IMR-90 (cell line): ENCODE data around the gene RAB11FIP3. TPM values are rescaled to one million over a fixed set of nuclear protein-coding genes. Genes with fewer than 3 reads are reported as not detected.

ENCODE experiments used
- ATAC-seq: fragments of 200-7000 bp; cut with Tn5 transposase; 2 replicates; pipeline ENCODE4 v1.9.1; 2020; ENCODE audit warnings: low read depth, mild to moderate bottlenecking, moderate library complexity
- BruUV-seq: library from RNA; stranded (reverse); fragments of 400-500 nt; replicated peaks from 2 replicates; lab custom pipeline; 2021; lab: Mats Ljungman, UMichigan
- CTCF ChIA-PET: fragments of 300-600 bp; formaldehyde crosslinking; extraction: SDS; loops from one replicate; lab custom pipeline; 2021; ENCODE audit warnings: antibody characterized with exemption; lab: Yijun Ruan, JAX
- POLR2A ChIA-PET: fragments of 300-600 bp; sonication (Branson Sonifier 250); formaldehyde crosslinking; loops from one replicate; lab custom pipeline; 2022; ENCODE audit warnings: antibody characterized with exemption; ENCODE audit not compliant: unreplicated experiment; lab: Charles Lee
- DNase-seq: peaks from one replicate; pipeline ENCODE4 v3.0.0; 2013
- H2AFZ ChIP-seq: replicated peaks from 2 replicates; pipeline ENCODE3; 2013; ENCODE audit warnings: low read length, mild to moderate bottlenecking; ENCODE audit not compliant: poor library complexity
- H2AK5ac ChIP-seq: 2 replicates; pipeline ENCODE4 v1.6.1; 2013; ENCODE audit warnings: low read depth, low read length, inconsistent platforms
- H2AK9ac ChIP-seq: replicated peaks from 2 replicates; pipeline ENCODE3; 2013; ENCODE audit warnings: mild to moderate bottlenecking, low read depth, low read length, moderate library complexity; ENCODE audit not compliant: poor library complexity
- H2BK120ac ChIP-seq: 2 replicates; pipeline ENCODE4 v1.6.1; 2013; ENCODE audit warnings: low read depth, low read length, inconsistent platforms
- H2BK15ac ChIP-seq: 3 replicates; pipeline ENCODE4 v1.6.1; 2013; ENCODE audit warnings: low read depth, low read length, inconsistent platforms
- H2BK20ac ChIP-seq: 2 replicates; pipeline ENCODE4 v1.6.1; 2013; ENCODE audit warnings: low read depth, mild to moderate bottlenecking, inconsistent platforms, low read length, moderate library complexity
- H2BK5ac ChIP-seq: 2 replicates; pipeline ENCODE4 v1.6.1; 2013; ENCODE audit warnings: mild to moderate bottlenecking, low read depth, low read length, inconsistent platforms; ENCODE audit not compliant: poor library complexity, severe bottlenecking
- H3K14ac ChIP-seq: replicated peaks from 2 replicates; pipeline ENCODE4 v1.6.1; 2013; ENCODE audit warnings: low read depth, low read length, inconsistent platforms
- H3K18ac ChIP-seq: 2 replicates; pipeline ENCODE4 v1.6.1; 2013; ENCODE audit warnings: low read depth, low read length, control low read depth
- H3K23ac ChIP-seq: 2 replicates; pipeline ENCODE4 v1.6.1; 2013; ENCODE audit warnings: low read depth, low read length, inconsistent platforms
- H3K27ac ChIP-seq: 2 replicates; pipeline ENCODE4 v1.5.1; 2013; ENCODE audit warnings: mild to moderate bottlenecking, control low read depth, low read length; ENCODE audit not compliant: insufficient read depth
- H3K27me3 ChIP-seq: 2 replicates; pipeline ENCODE4 v1.6.1; 2013; ENCODE audit warnings: low read length; ENCODE audit not compliant: control insufficient read depth, insufficient read depth
- H3K36me3 ChIP-seq: 2 replicates; pipeline ENCODE4 v1.6.1; 2013; ENCODE audit warnings: low read length, mixed read lengths; ENCODE audit not compliant: control insufficient read depth, insufficient read depth
- H3K4ac ChIP-seq: 2 replicates; pipeline ENCODE4 v1.6.1; 2013; ENCODE audit warnings: low read depth, low read length, inconsistent platforms
- H3K4me1 ChIP-seq: 2 replicates; pipeline ENCODE4 v1.6.1; 2013; ENCODE audit warnings: low read length, mixed read lengths; ENCODE audit not compliant: control insufficient read depth, insufficient read depth
- H3K4me2 ChIP-seq: 2 replicates; pipeline ENCODE4 v1.6.1; 2013; ENCODE audit warnings: low read depth, mild to moderate bottlenecking, control low read depth, low read length, moderate library complexity
- H3K4me3 ChIP-seq: 2 replicates; pipeline ENCODE4 v1.5.1; 2013; ENCODE audit warnings: low read depth, mild to moderate bottlenecking, control low read depth, low read length, moderate library complexity; ENCODE audit not compliant: insufficient read depth
- H3K56ac ChIP-seq: 2 replicates; pipeline ENCODE4 v1.6.1; 2013; ENCODE audit warnings: low read length, inconsistent platforms; ENCODE audit not compliant: insufficient read depth; ENCODE audit errors: extremely low read depth
- H3K79me1 ChIP-seq, 2 experiments: 2 replicates each; pipeline ENCODE4 v1.6.1; 2013; ENCODE audit warnings: low read length in 2 of 2, inconsistent platforms in 1 of 2, low read depth in 1 of 2
- H3K9ac ChIP-seq: 2 replicates; pipeline ENCODE4 v1.6.1; 2013; ENCODE audit warnings: low read depth, low read length, control low read depth
- H3K9me1 ChIP-seq: 2 replicates; pipeline ENCODE4 v1.6.1; 2013; ENCODE audit warnings: low read length, inconsistent platforms; ENCODE audit not compliant: insufficient read depth
- H3K9me3 ChIP-seq: 2 replicates; pipeline ENCODE4 v1.6.1; 2013; ENCODE audit warnings: low read length; ENCODE audit not compliant: control insufficient read depth, insufficient read depth
- H4K20me1 ChIP-seq: 2 replicates; pipeline ENCODE4 v1.6.1; 2013; ENCODE audit warnings: low read length, inconsistent platforms; ENCODE audit not compliant: insufficient read depth
- H4K5ac ChIP-seq: 2 replicates; pipeline ENCODE4 v1.6.1; 2013; ENCODE audit warnings: mild to moderate bottlenecking, low read depth, low read length, control low read depth
- H4K8ac ChIP-seq, 2 experiments: 2 replicates each; pipeline ENCODE4 v1.6.1; 2013; ENCODE audit warnings: low read depth in 2 of 2, low read length in 2 of 2, control low read depth in 1 of 2, inconsistent platforms in 1 of 2
- H4K91ac ChIP-seq: 2 replicates; pipeline ENCODE4 v1.6.1; 2013; ENCODE audit warnings: low read depth, low read length, inconsistent platforms; ENCODE audit not compliant: insufficient read depth
- CEBPB ChIP-seq: IDR thresholded peaks from 2 replicates; pipeline ENCODE4 v1.6.1; 2012; ENCODE audit warnings: low read depth, low read length, improper control_type of control experiment
- WGBS, 2 experiments: methylation state at CpG; one replicate each; pipeline versions ENCODE4 v1.1.5 to v1.1.7; 2013; ENCODE audit warnings: missing lambda C conversion rate in 2 of 2; ENCODE audit not compliant: insufficient read length in 1 of 2; ENCODE audit errors: extremely low coverage in 2 of 2; 5-methylcytosine and 5-hydroxymethylcytosine counted together
- dilution Hi-C: fragments of 300-500 bp; cut with HindIII; formaldehyde crosslinking; loops from one replicate; pipeline ENCODE4 v1.14.3; 2018; ENCODE audit warnings: low sequenced_read_pairs; ENCODE audit not compliant: unreplicated experiment
- in situ Hi-C: fragments of 300-500 bp; cut with MboI; formaldehyde crosslinking; loops from 3 replicates; pipeline ENCODE4 v1.14.3; 2019; ENCODE audit warnings: low sequenced_read_pairs, inconsistent platforms, mixed read lengths
- intact Hi-C: fragments of 100-400 bp; cut with micrococcal nuclease; formaldehyde crosslinking; loops from 2 replicates; pipeline ENCODE4 v1.10.0; 2022
- polyA plus RNA-seq, 3 experiments: library from polyadenylated mRNA; depleted of rRNA; stranded (reverse); fragments of >200 nt; gene quantifications; 2 replicates each; pipeline ENCODE4 v1.2.3, GENCODE V29; 2012; ENCODE audit warnings: low replicate concordance in 1 of 3
- total RNA-seq: library from RNA; depleted of rRNA; stranded (reverse); fragments of >200 nt; gene quantifications from 2 replicates; pipeline ENCODE4 v1.2.3, GENCODE V29; 2012
- TF ChIP-seq, protein P1 (sequence below): fragments of 150-350 bp; IDR thresholded peaks from 2 replicates; pipeline ENCODE4 v1.6.1; 2017; ENCODE audit warnings: mild to moderate bottlenecking, antibody characterized with exemption, low read length, low read depth

The RAB11FIP3 gene
- total and polyA plus RNA-seq, 2 of the 4 experiments (the other 2 are of a cell fraction): 7.5 to 22.5 TPM

GRCh38 chr16:521381-522210, 96.1 kb downstream of the RAB11FIP3 start (continued):
- no peak for TF ChIP-seq CEBPB

- CTCF ChIA-PET: no interaction called here
- H3K14ac ChIP-seq: no peak overlapping the region
- H3K9me3 ChIP-seq: no peaks in the 10 kb centered on the region
- H3K27me3 ChIP-seq: no peaks in the 10 kb centered on the region
- ATAC-seq: no peak
- no peak overlapping the region for H2AFZ ChIP-seq
- no peak overlapping the region for H2AK9ac ChIP-seq
- WGBS, 2 experiments: 70% methylated on average over 10 of the region's 23 CpGs; no CpG with 5 or more reads in 1 of the 2 experiments
- H2BK15ac ChIP-seq: no peak overlapping the region
- H4K20me1 ChIP-seq: peaks cover 35% of the 10 kb centered on the region
- H2AK5ac ChIP-seq: no peak overlapping the region
- peaks cover 6% of the 10 kb centered on the region; the same call in 1 of the 2 replicates for H3K9me1 ChIP-seq
- no peak overlapping the region for H3K23ac ChIP-seq
- no peak overlapping the region for H2BK20ac ChIP-seq
- peaks cover 8 to 47% of the 10 kb centered on the region in 2 experiments; a peak in 2 of 4 replicates for H3K79me1 ChIP-seq
- no peak overlapping the region for H3K9ac ChIP-seq
- no peak overlapping the region for H3K56ac ChIP-seq
- no peak overlapping the region for H4K5ac ChIP-seq
- H3K18ac ChIP-seq: no peak overlapping the region
- no TSS peak for BruUV-seq
- DNase-seq: no peak
- no peak overlapping the region for H3K4ac ChIP-seq
- H2BK120ac ChIP-seq: no peak overlapping the region
- no peak overlapping the region for H3K4me3 ChIP-seq
- H3K36me3 ChIP-seq: peaks cover 29% of the 10 kb centered on the region
- no peak overlapping the region for H3K27ac ChIP-seq
- H3K4me2 ChIP-seq: no peak overlapping the region
- H4K8ac ChIP-seq: no peak overlapping the region
- in situ Hi-C loops: no loop called here
- POLR2A ChIA-PET: no interaction called here
- H4K91ac ChIP-seq: no peak overlapping the region
- dilution Hi-C loops: no loop called here
- TF ChIP-seq, protein P1, sequence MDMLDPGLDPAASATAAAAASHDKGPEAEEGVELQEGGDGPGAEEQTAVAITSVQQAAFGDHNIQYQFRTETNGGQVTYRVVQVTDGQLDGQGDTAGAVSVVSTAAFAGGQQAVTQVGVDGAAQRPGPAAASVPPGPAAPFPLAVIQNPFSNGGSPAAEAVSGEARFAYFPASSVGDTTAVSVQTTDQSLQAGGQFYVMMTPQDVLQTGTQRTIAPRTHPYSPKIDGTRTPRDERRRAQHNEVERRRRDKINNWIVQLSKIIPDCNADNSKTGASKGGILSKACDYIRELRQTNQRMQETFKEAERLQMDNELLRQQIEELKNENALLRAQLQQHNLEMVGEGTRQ: no peak
- intact Hi-C loops: no loop called here
- peaks cover 15% of the 10 kb centered on the region for H3K4me1 ChIP-seq
- no peak overlapping the region for H2BK5ac ChIP-seq
Measured at GRCh38 chr16:522320-523096, 97.1 kb downstream of the RAB11FIP3 start.
